ENCODE results near the gene GNA12.

- TF ChIP-seq, protein P1, sequence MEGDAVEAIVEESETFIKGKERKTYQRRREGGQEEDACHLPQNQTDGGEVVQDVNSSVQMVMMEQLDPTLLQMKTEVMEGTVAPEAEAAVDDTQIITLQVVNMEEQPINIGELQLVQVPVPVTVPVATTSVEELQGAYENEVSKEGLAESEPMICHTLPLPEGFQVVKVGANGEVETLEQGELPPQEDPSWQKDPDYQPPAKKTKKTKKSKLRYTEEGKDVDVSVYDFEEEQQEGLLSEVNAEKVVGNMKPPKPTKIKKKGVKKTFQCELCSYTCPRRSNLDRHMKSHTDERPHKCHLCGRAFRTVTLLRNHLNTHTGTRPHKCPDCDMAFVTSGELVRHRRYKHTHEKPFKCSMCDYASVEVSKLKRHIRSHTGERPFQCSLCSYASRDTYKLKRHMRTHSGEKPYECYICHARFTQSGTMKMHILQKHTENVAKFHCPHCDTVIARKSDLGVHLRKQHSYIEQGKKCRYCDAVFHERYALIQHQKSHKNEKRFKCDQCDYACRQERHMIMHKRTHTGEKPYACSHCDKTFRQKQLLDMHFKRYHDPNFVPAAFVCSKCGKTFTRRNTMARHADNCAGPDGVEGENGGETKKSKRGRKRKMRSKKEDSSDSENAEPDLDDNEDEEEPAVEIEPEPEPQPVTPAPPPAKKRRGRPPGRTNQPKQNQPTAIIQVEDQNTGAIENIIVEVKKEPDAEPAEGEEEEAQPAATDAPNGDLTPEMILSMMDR (IDR thresholded peaks at IDR 0.05; ENCODE audit: low read depth, low read length, poor library complexity, severe bottlenecking) = no peak
- no peak for TF ChIP-seq EZH2phosphoT487 (IDR thresholded peaks at IDR 0.05; ENCODE audit: borderline replicate concordance, low read length)
Observed at GRCh38 chr7:2734084-2734686, 109.9 kb downstream of the GNA12 start.
